Fibroblast of peridontal ligament (primary cell): Measurements from ENCODE around the gene TRMT1.
A peak's percentile ranks its signal among the peaks of the same experiment; 100 is the strongest.

Experiments used
- DNase-seq: peaks from one replicate; pipeline ENCODE4 v3.0.0-alpha.2; 2010; ENCODE audit errors: extremely low read depth

The TRMT1 gene

DNA sequence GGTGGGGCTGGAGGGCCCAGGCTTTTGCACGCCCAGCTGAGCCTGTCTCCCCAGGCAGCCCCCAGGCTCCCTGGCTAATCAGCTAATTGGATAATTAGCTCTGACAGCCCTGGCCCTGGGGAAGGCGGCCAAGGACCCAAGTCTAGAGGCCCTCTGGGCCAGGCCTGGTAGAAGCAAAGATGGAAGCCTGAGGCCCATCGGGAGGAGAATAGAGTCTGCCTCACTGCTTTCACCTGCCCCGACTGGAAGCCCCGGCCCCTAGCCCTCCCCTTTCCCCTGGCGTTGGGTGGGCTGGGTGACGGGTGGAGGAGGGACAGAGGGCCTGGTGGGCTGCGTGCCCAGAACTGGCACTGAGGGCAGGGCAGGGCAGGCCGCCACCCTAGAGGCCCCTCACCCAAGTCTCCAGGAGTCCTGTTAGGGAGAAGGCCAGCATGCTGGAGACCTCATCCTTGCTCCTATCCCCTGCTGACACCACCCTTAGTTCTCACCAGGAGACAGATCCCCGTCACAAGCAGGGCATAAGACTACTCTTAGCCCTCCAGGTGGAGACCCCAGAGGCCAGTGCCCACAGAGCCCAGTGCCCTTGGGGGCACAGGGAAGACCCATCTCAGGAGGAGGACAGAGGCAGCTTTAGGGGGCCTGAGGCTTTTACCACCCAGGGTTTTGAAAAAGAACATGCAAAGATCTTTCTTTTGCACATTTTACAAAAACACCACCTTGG is 25.9 kb downstream of the TRMT1 start:
- no peak for DNase-seq

DNA sequence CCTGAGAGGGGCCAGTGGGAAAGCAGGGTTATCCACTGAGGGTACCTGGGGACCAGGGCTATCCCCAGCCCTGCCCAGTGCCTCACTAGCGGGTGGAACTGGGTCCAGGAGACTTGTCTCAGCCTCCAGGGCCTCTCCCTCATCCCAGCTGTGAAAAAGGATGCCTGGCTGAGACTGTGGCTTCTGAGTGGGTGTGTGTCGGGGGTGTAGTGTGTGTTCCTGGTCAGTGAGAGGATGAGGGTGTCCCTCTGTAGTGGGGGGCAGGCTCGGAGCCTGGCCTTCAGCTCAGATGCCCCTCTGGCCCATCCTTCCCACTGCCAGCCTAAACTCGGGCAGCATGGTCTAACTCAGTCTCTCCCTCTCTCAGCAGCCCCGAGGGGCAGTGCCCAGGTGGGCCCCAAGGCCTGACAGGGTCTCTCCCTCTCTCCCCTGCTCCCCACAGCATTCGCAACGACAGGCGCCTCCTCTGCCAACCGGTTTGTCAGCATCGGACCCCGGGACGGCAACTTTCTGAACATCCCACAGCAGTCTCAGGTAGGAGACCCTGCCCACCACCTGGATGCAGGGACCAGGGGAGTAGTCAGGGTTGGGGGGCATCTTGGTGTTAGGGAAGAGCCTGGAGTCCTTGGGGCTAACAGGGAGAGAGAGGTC is 26.6 kb downstream of the TRMT1 start:
- DNase-seq, result no peak

DNA sequence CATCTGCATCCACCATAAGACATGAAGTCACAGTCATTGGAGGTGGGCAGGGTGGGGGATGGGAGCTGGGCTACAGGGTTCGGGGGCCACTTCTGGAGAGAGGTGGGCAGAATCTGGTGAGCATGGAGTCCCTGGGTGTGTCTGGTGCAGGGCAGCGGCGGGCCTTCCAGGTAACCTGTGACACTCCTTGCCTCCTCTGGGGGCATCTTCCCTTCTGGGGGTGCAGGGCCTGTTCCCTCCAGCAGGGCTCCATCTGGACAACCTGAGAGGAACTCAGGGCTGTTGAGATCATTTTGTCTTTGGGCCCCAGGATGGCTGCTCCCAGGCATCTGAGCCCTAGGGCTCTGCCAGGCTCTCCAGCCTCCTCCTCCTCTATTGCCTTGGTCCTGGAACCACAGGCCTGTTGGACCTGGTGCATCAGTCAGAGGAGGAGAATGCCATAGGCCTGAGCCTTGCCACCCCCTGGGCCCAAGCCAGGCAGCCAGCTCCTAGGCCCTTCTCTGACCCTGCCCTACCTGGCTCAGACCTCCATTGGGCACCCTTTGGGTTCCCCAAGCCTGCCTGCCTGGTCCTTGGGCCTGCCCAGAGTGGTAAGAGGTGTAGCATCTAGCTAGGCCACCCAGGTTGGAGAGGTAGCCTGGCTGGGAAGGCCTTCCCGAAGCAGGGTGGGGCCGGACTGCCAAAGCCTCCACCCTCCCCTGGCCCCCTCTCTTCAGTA is 27.2 kb downstream of the TRMT1 start:
- DNase-seq, result no peak

DNA sequence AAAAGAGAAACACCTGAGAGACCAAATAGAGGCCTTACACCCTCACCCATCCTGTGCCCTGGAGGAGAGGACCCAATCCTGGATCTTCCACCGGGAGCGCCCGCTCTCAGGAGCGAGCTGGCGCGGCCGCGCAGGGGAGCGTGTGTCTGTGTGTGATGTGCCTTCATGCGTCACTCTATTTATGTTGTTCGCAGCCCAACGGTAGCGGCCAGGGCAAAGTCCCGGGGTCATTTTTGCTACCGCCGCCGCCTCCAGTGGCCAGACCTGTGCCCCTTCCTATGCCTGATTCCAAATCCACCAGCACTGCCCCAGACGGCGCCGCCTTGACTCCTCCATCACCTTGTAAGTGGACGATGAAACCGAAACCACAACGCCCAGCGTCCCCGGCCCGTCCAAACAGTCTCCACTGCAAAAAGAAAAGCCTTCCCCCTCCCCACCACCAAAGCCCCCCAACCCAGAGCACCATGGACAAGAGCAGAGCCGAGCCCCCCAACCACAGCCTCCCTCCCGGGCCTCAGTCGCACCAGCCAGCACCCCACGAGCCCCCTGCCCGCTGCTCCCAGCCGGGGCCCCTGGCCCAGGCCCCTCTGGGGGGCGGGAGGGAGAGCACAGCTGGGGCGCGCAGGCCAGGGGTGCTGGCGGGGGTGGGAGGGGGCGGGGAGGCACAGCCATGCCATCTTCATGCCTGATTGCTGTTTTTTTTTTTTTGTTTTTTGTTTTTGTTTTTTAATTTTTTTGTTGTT is 28.6 kb downstream of the TRMT1 start:
- DNase-seq, result no peak

DNA sequence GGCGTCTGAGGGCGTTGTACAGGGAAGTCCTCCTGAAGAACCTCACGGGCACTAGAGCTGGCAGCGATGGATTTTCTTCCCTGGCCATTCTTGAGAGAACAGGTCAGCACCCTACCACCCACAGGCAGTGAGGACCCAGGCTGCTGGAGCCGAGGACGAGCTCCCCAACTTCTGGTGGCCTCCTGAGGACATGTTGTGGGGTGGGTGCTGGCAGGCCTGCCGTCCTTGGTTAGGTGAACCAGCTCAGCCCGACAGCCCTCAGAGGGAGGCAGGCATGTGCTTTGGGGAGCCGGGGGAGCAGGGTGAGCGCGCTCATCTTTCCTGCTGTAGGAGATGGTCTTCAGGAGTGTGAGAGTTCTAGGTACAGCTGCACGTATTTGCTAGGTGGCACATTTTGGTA is 29.2 kb downstream of the TRMT1 start:
- DNase-seq, result no peak

DNA sequence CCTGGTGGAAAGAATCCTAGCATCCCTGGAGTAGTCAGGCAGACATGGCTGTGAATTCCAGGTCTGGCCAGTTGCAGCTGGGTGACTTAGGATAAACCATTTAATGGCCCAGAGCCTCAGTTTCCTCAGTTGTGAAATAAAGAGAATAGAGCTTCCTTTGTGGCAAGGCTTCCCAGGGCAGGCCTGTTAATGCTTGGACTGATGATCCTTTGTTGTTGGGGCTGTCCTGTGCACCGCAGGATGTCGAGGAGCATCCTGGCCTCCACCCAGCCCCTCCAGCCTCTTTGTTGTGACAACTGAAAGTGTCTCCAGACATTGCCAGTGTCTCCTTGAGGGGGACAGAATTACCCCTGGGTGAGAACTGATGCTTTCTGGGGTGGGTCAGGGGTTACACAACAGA is 30.2 kb downstream of the TRMT1 start:
- no peak for DNase-seq

DNA sequence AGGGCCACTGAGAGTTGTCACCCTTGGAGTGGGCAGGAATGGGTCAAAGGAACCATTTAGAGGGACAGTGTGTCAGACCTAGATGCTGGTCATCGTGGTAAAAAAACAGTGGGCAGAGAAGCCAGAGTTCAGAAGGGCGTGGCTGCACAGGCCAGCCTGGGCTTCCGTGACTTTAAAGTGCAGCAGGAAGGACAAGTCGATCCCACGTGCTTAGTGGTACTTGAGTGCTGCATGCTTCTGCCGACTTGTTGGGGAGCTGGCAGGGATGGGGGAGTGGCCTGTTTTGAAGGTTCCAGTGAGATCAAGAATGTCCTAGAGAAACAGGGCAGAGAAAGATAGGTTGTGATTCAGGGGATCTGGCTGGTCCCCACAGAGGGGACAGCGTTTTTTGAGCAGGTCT is 30.9 kb downstream of the TRMT1 start:
- DNase-seq, result no peak

DNA sequence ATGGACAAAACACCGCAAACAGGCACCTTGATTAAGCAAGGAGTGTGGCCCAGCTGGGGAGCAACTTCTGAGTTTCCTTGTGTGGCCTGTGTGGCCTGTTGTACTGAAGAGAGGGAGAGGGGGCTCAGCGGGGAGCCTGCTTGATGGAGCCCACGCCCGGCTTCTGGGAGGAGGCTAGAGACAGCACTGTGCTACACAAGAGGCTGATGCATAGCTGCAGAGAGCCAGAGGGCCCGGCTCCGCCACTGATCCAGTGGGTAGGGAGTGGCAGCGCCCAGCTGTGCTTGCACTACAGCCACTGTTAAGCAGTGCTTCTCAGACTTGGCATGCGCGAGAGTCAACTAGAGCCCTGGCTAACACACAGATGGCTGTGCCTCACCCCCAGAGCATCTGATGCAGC is 32.9 kb downstream of the TRMT1 start:
- no peak for DNase-seq

DNA sequence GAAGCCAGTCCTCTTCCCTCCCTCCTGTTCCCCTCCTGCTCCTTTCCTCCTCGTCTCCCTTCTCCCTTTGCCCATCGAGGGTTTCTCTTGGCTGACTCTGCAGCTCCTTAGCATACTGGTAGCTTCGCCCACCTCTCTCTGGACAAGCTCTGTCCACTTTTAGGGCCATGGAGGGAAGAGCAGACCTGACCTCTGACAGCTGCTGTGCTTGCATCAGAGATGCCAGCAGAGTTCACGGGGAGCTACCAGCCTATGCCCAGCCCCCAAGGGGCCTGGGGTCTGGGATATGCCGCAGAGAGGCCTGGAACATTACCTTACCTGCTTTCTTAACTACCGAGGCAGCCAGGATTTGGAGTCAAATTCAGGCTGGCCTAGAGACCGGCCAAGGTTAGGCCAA is 33.5 kb downstream of the TRMT1 start:
- no peak for DNase-seq

DNA sequence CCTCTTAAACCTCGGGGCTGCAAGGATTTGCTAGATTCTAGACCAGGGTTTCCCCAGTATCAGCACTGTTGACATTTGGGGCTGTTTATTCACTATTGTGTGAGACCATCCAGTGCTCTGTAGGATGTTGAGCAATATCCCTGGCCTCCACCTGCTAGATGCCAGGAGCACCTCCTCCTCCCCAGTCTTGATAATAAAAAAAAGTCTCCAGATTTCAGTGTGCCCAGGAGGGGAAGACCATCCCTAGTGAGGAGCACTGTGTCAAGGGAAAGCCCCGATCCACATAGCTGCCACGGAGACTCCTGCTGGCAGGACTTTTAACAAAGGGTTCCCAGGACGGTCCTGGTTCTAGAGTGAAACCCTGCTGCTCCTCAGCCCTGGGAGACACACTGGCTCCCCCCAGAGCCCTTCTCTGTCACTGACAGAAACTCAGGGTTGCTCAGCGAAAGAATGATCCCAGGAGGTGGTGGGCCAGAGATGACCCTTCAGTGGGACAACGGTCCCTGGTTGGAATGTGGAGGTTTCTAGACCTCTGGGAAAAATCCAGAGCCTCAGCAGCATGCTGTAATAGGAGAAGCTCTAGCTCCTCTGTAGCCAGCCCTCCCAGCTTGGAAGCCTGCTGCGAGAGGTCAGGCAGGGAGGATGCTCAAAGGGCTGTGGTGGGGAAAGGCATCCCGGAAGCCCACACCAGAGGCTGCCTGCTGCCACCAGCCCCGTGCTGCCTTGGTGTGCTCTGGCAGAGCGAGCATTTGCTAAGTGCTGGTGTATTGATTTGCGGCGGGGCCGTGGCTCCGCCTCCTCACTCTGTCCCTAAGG is 34.1 kb downstream of the TRMT1 start:
- peak; percentile 72 for DNase-seq

DNA sequence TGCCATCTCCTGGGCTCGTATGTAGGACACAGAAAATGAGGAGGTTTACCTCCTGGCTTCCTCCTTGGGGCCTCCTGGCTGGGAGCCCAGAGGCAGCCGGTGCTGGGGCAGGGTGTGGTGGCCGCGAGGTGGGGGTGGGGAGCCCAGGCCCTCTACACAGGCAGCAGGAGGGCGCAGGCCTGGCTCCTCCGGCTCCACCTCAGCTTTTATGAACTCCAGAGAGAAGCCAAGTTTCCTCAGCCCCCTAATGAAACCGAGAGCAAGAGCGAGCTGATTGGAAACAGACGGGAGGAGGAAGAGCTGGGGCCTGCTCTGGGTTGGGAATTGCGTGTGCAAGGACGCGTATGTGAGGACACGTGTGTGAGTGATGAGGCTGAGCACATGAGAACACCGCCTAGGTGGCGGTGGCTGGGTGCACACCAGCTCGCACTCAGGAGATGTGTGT is 37.0 kb downstream of the TRMT1 start:
- DNase-seq, result peak; percentile 57

DNA sequence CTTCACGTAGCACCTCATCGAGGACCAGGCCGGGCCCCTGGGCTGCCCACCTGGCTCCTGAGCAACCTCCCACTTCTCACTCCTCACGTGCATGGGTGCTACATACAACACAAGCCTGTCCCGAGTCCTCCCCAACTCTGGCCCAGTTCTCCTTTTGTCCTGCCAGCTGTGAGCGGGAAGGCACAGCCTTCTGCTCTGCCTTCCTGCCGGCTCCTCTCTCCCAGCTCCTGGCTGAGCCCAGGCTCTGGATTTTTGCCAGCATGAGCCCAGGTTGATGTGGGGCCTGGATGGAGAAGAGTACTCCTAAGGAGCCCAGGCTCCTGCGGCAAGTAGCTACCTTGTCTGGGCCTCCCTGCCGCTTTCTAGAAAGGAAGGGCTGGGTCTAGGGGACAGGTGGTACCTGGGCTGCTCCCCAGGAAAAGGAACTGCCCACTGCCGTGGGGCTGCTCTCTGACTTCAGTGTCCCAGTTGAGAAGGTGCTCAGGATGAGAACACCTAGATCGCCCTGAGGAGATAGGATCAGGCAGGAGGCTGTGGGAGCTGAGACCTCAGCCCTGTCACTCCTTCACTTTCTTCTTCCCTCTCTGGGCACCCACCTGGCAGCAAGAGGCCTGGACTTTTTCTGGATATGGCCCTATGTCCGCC is 37.5 kb downstream of the TRMT1 start:
- DNase-seq, result no peak

DNA sequence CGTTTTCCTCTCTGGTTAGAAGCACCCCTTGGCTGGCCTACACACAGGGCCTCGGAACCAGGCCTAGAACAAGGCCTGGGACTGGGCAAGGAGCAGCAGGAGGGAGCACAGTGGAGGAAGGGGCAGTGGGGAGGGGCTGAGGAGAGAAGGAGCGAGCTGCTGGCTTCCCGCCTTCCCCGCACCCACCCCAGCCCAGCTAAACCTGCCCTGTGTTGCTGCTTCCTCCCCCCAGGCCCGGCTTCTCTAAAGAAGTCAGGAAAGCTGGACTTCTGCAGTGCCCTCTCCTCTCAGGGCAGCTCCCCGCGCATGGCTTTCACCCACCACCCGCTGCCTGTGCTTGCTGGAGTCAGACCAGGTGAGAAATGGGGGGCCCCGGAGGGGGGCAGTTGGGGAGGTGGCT is 38.2 kb downstream of the TRMT1 start:
- DNase-seq, result no peak

DNA sequence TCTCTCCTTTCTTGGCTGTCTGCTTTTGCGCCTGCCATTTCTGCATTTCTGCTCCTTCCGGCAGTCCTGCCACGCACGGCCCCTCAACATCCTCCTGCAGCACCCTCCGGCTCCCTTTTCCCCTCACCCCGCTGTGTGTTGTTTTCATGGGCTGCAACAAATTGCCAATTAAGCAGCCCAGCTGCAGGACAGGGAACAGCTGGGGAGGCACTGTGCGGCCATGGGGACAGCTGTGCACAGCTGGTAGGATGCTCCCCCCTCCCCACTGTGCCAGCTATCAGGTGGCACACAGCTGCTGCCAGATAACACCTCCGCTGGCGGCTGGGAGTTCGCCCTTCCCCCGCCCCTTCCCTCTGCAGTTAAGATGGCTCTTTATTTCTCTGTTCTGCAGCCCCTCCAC is 39.3 kb downstream of the TRMT1 start:
- no peak for DNase-seq

DNA sequence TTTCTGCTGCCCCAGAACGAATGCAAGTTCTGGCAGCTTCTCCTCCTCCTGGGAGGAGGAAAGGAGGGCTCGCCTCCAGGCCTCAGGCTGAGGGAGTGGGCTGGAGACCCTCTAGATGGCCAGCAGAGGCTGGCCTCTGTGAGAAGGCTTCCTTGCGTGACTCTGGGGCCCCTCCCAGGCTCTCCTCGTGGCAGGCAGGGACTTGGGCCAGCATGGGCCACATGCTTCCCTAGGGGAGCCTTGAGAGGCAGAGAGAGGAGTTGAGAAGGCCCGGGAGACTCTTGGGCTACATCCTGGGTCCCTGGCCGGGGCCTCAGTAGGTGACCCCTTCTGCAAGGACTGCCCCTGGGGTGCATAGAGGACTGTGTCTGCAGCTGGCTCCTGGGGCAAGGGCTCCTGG is 39.8 kb downstream of the TRMT1 start:
- DNase-seq, result no peak

DNA sequence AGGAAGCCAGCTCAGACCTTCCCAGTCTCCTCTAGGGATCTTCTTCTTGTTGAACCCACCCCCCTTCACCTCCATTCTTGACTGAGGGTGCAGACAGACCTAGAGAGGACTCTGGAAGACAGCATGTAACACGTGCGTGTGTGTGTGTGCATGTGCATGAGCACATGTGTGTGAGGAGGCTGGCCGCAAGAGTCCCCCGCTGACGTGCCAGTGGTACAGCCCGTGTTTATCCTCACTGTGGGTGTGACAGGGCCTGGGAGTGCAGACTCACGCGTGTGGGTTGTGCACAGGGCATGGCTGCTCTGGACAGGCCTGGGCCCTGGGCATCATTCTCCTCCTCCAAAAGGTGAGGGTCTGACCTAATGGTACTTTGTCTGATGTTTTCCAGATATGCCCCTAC is 40.2 kb downstream of the TRMT1 start:
- DNase-seq, result no peak

DNA sequence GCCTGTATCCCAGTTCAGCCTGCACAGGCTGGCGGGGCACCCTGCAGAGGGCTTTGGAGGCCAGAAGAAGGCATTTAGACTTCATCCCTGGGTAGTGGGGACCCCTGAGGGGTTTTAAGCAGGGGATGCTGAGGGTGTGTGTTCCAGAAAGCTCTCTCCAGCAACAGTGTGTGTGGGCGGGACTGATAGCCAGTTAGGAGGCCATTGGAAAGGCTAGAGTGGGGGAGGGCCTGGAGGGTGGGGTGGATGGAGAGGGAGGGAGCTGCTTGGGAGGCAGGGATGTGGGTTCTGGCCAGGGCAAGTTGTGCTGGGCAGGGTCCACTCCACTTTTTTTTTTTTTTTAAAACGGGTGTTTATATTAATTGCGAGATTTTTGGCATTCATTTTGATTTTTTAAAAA is 42.2 kb downstream of the TRMT1 start:
- DNase-seq, result no peak

DNA sequence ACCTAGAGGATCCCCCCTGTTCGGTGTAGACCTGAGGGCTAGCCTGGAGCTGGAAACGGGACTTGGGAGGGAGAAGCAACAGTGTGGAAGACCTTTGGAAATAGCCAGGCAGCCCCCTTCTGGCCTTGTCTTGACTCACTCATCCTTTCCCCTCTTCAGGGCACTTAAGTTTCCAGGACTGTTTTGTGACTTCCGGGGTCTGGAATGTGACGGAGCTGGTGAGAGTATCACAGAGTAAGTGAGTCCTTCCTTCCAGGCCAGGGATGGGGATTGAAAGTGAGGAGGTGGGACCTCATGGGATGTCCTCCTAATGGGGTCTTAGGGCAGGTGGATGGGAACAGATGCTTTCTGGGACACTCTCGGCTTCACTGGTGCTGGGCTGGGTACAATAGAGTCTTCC is 43.3 kb downstream of the TRMT1 start:
- no peak for DNase-seq

DNA sequence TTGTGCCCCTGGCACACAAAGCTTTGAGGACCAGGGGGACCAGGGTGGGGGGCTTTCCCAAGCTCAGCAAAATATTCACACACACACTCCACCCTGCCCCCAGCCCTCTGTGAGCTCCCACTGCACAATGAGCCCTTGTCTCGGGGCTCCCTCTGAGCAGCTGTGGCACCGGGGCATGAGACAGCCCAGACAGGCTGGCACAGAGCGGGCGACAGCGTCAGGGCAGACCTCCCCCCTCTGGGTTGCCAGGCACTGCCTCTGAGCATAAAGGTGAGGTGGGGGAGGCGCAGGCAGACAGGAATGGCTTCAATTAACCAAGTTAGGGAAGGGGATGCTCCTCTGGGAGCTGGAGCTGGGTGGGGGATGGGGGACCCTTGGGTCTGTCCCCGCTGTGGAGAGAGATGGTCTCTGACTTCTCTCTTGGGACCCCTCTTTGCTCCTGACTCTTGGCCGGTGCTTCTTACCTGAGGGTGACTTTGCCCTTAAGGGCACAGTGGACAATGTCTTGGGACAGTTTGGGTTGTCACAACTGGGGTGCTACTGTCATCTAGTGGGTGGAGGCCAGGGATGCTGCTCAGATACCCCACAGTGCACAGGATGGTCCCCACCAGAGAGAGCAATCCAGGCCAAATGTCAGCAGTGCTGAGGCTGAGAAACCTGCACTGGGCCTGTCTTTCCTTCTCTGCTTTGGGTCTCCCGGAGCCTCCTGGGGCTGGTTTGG is 44.2 kb downstream of the TRMT1 start:
- DNase-seq, result no peak

DNA sequence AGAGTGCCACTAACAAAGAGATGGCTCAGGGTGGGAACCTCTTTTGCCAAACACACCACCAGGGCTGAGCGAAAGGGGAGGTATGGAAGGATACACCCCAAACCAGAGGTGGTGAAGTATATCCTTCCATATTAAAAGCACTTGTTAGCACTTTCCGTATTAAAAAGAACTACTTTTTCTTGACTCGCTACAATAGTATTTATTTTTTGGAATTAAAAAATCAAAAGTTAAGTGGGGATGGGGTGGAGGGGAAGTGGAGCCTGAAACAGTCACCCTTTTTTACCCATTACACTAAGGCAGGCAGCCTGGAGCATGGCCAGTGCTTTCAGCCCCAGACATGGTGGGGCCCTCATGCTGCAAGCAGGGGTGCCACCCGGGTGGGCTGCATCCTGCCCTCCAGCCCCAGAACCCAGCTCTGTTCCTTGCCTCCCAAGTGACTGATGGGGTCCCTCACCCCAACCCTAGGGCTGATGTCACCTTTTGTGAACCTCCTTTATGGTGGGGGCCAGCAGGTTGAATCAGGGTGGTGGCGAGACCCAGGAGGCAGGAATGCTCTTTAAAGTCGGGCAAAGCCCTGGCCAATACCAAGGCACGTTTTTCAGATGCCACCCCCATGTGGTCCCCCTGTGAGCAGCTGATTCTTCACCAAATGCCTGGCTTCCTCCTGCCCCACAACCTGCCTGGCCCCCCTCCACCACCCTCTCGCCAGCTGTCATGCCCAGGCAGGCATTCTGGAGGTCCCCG is 44.9 kb downstream of the TRMT1 start:
- no peak for DNase-seq
